ENCODE data around the gene RAF1.

- TF ChIP-seq EZH2 (IDR thresholded peaks at IDR 0.05; ENCODE audit: borderline replicate concordance, insufficient read depth, low read depth, low read length, poor library complexity, severe bottlenecking) (no peak), CTCF (IDR thresholded peaks at IDR 0.05) (no peak)
Observed at GRCh38 chr3:12702501-12702900, 38.6 kb upstream of the RAF1 start.

All from B cell (primary cell).